ENCODE results near the gene PPP1R14B.
A peak's percentile ranks its signal among the peaks of the same experiment; 100 is the strongest.

PPP1R14B gene

DNA sequence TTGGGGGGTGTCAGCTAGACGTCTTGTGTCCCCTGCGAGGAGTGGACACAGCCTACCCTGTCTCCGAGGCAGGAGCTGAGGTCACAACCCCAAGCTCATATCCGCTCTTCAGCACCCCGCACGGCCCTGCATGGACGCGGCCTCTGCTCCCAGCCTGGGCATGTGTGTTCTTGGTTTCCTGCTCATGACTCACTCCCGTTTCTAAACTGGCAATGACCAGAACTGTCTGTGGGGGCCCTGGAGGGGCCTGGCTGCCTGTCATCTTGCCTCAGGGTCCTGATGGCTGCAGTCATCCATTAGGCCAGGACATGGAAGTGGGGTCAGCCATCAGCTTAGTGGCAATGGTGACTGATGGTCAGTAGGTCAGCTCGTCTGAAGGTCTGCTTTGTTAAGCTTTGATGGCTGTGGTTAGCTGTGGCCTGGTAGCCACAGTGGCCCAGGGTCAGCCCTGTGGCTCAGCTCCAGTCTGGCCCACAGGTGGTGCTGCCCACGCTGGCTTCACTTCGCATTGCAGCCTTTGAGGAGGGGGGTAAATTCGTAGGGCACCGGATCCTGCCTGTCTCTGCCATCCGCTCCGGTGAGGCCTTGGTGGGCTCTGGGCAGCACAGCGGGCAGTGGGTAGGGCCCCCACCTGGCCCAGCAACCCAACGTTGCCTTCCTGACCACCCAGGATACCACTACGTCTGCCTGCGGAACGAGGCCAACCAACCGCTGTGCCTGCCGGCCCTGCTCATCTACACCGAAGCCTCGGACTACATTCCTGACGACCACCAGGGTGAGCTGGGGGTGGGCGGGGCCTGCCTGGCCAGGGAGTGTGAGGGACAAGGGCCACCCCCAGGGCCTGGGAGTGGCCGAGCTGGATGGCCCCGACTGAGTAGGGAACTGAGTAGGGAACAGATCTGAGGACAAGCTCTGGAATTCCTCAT lies 16.5 kb upstream of the PPP1R14B start:
- TF ChIP-seq, protein P1, sequence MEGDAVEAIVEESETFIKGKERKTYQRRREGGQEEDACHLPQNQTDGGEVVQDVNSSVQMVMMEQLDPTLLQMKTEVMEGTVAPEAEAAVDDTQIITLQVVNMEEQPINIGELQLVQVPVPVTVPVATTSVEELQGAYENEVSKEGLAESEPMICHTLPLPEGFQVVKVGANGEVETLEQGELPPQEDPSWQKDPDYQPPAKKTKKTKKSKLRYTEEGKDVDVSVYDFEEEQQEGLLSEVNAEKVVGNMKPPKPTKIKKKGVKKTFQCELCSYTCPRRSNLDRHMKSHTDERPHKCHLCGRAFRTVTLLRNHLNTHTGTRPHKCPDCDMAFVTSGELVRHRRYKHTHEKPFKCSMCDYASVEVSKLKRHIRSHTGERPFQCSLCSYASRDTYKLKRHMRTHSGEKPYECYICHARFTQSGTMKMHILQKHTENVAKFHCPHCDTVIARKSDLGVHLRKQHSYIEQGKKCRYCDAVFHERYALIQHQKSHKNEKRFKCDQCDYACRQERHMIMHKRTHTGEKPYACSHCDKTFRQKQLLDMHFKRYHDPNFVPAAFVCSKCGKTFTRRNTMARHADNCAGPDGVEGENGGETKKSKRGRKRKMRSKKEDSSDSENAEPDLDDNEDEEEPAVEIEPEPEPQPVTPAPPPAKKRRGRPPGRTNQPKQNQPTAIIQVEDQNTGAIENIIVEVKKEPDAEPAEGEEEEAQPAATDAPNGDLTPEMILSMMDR (IDR thresholded peaks at IDR 0.05; ENCODE audit: low read depth, low read length): no peak
- H3K4me3 ChIP-seq (ENCODE audit: low read depth, low read length): no peak overlapping the region
- peak; percentile 71 for DNase-seq (ENCODE audit: low read depth, low spot score)
- in situ Hi-C loops (cut with HindIII; ENCODE audit: low sequenced_read_pairs): no loop called here

DNA sequence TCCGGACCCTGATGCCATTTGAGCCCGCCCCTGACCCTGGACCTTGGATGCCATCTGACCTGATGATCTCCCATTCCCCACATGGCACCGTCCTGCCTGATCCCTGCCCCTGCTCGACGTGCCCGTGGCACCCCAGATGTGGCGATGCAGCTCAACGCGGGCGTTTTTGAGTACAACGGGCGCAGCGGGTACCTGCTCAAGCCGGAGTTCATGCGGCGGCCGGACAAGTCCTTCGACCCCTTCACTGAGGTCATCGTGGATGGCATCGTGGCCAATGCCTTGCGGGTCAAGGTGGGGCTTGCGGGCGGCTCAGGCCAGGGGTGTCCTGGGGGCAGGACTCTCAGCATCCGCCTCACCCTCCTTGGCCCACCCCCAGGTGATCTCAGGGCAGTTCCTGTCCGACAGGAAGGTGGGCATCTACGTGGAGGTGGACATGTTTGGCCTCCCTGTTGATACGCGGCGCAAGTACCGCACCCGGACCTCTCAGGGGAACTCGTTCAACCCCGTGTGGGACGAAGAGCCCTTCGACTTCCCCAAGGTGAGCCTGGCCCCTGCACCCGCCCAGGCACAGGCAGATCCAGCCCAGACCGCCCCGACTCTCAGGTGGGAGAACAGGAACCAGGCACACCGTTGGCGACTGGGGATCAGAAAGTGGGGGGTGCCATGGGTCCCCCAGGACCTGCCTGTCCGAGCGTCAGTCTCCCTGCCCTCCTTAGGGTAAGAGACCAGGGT lies 15.7 kb upstream of the PPP1R14B start:
- in situ Hi-C loops (cut with HindIII; ENCODE audit: low sequenced_read_pairs): no loop called here
- DNase-seq (ENCODE audit: low read depth, low spot score): no peak
- H3K4me3 ChIP-seq (ENCODE audit: low read depth, low read length): no peak overlapping the region
- TF ChIP-seq, protein P1 (IDR thresholded peaks at IDR 0.05; ENCODE audit: low read depth, low read length): no peak

DNA sequence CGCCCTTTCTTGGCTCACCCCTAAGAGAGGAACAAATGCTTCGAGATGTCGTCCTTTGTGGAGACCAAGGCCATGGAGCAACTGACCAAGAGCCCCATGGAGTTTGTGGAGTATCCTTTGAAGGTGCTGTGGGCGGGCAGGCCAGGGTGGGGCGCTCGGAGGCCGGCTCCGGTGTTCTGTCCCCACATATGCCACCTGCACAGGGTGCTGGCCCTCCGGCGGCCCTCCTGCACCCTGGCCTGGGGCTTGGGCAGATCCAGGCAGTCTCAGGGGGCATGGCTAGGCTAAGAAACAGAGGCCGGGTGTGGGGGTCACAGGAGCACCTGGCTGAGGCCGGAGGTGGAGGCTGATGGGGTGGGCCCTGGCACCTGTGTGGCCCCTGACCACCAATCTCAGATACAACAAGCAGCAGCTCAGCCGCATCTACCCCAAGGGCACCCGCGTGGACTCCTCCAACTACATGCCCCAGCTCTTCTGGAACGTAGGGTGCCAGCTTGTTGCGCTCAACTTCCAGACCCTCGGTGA lies 14.9 kb upstream of the PPP1R14B start:
- no peak for DNase-seq (ENCODE audit: low read depth, low spot score)
- in situ Hi-C loops (cut with HindIII; ENCODE audit: low sequenced_read_pairs): no loop called here
- TF ChIP-seq, protein P1 (IDR thresholded peaks at IDR 0.05; ENCODE audit: low read depth, low read length): no peak
- H3K4me3 ChIP-seq (ENCODE audit: low read depth, low read length): no peak overlapping the region

DNA sequence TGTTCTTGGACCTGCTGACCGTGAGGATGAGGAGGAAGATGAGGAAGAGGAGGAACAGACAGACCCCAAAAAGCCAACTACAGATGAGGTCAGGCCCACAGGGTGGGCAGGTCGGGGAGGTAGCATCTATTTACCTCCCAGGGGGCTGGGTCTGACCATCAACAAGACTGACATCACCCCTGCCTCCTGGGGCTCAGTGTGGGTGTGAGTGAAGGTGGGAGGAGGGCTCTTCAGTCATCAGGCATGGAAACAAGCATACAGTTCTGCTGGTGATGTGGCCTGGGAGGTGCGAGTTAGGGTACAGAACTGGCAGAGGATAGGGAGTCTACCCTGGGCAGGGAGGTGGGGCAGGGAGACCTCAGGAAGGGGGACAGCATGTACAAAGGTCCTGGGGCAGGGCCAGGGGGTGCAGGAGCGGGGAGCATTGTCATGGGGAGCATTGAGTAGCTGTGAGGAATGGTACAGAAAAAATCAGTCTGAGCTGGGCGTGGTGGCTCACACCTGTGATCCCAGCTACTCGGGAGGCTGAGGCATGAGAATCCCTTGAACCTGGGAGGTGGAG lies 13.5 kb upstream of the PPP1R14B start:
- in situ Hi-C loops (cut with HindIII; ENCODE audit: low sequenced_read_pairs): no loop called here

DNA sequence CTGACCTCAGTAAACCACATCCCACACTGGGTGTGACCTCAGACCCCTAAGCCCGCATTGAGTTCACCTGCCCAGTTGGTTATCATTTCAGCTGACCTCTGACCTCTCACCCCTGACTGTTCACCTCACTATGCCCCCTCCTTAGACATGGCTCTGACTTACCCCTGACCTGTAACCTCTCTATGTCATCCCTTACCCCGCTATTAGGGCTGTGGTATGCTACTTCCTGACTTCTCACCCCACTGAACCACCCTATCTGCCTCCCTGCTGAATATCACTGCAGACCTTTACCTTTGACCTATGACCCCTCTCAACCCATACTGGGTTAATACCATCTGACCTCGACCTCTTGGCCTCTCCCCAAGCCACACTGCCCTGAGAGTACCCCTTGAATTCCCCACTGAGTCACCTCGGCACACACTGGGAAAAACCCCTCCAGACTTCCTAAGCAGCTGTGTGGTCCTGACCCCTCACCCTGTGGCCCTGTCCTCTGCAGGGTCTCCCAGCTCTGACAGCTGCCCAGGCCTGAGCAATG lies 12.9 kb upstream of the PPP1R14B start:
- no peak for DNase-seq (ENCODE audit: low read depth, low spot score)
- TF ChIP-seq, protein P1 (IDR thresholded peaks at IDR 0.05; ENCODE audit: low read depth, low read length): no peak
- in situ Hi-C loops (cut with HindIII; ENCODE audit: low sequenced_read_pairs): no loop called here
- H3K4me3 ChIP-seq (ENCODE audit: low read depth, low read length): no peak overlapping the region

More for the DNA sequence above, 13.5 kb upstream of the PPP1R14B start:
- H3K4me3 ChIP-seq (ENCODE audit: low read depth, low read length): no peak overlapping the region
- TF ChIP-seq, protein P1 (IDR thresholded peaks at IDR 0.05; ENCODE audit: low read depth, low read length): no peak
- DNase-seq (ENCODE audit: low read depth, low spot score): no peak

DNA sequence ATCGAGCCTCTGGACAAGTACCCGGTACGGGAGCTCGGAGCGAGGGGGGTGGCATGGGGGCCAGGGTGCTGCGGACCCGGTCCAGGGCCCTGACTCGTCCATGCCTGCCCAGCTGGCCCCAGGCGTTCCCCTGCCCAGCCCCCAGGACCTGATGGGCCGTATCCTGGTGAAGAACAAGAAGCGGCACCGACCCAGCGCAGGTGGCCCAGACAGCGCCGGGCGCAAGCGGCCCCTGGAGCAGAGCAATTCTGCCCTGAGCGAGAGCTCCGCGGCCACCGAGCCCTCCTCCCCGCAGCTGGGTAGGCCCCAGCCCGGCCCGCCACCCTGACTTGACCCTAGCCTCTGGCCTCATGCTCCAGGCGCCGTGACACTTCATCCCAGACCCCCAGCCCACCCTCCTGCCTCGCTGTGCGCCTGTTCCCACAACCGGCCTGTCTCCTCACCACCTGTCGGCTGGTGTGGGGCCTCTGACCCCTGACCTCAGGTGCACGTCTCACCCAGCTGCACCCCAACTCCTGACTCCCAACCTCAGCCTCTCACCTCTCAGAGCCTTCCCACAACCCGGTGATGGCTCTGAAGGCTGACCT lies 12.3 kb upstream of the PPP1R14B start:
- no peak overlapping the region for H3K4me3 ChIP-seq (ENCODE audit: low read depth, low read length)
- TF ChIP-seq, protein P1 (IDR thresholded peaks at IDR 0.05; ENCODE audit: low read depth, low read length): no peak
- no peak for DNase-seq (ENCODE audit: low read depth, low spot score)
- in situ Hi-C loops (cut with HindIII; ENCODE audit: low sequenced_read_pairs): no loop called here
